HCT116 (cell line): ENCODE measurements around the gene FOXP2.

Experiments
- EZH2 ChIP-seq: fragments of 200-600 bp; sonication (generic); IDR thresholded peaks from 2 replicates; pipeline ENCODE4 v1.6.1; 2017; ENCODE audit warnings: antibody characterized with exemption, mixed run types
- EZH2phosphoT487 ChIP-seq: fragments of 200-600 bp; IDR thresholded peaks from 2 replicates; pipeline ENCODE4 v1.6.1; 2018; ENCODE audit warnings: antibody characterized with exemption, borderline replicate concordance
- SIN3A ChIP-seq: IDR thresholded peaks from 2 replicates; pipeline ENCODE4 v1.6.1; 2012; ENCODE audit warnings: low read depth
- TF ChIP-seq, protein P1 (sequence below): IDR thresholded peaks from 2 replicates; pipeline ENCODE4 v1.6.1; 2012; ENCODE audit warnings: low read depth
- TF ChIP-seq, protein P2 (sequence below), 3 experiments: fragments of 200-600 bp in 1 of 3; sonication (generic) in 1 of 3; IDR thresholded peaks in 2 of 3; conservative IDR thresholded peaks in 1 of 3; 2 replicates each; pipeline ENCODE4 v1.5.1; 2012 to 2017; ENCODE audit warnings: low read depth in 2 of 3, low read length in 2 of 3, antibody characterized with exemption in 1 of 3, borderline replicate concordance in 1 of 3, control low read depth in 1 of 3, mild to moderate bottlenecking in 1 of 3, mixed read lengths in 1 of 3, mixed run types in 1 of 3, moderate library complexity in 1 of 3; ENCODE audit not compliant: insufficient read depth in 1 of 3

DNA sequence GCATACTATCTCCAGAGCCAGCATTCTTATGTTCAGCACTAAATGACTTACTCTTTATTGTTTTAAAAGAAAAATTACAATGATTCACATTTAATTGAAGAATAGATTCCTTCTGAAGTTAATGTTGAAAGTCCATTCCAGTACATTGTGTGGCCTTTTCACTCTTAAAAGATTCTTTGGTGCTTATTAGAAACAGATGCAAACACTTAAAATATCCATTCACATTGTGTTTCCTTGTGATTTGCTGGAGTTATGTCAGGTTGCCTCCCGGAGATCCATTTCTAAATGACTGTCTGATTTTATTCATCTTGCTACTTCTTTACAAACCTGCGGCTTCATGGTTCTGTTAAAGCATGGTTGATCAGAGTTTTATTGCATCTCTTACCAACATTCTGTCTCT lies 152.8 kb downstream of the FOXP2 start:
- TF ChIP-seq, protein P1, sequence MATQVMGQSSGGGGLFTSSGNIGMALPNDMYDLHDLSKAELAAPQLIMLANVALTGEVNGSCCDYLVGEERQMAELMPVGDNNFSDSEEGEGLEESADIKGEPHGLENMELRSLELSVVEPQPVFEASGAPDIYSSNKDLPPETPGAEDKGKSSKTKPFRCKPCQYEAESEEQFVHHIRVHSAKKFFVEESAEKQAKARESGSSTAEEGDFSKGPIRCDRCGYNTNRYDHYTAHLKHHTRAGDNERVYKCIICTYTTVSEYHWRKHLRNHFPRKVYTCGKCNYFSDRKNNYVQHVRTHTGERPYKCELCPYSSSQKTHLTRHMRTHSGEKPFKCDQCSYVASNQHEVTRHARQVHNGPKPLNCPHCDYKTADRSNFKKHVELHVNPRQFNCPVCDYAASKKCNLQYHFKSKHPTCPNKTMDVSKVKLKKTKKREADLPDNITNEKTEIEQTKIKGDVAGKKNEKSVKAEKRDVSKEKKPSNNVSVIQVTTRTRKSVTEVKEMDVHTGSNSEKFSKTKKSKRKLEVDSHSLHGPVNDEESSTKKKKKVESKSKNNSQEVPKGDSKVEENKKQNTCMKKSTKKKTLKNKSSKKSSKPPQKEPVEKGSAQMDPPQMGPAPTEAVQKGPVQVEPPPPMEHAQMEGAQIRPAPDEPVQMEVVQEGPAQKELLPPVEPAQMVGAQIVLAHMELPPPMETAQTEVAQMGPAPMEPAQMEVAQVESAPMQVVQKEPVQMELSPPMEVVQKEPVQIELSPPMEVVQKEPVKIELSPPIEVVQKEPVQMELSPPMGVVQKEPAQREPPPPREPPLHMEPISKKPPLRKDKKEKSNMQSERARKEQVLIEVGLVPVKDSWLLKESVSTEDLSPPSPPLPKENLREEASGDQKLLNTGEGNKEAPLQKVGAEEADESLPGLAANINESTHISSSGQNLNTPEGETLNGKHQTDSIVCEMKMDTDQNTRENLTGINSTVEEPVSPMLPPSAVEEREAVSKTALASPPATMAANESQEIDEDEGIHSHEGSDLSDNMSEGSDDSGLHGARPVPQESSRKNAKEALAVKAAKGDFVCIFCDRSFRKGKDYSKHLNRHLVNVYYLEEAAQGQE: no peak
- no peak for TF ChIP-seq EZH2
- TF ChIP-seq, protein P2, sequence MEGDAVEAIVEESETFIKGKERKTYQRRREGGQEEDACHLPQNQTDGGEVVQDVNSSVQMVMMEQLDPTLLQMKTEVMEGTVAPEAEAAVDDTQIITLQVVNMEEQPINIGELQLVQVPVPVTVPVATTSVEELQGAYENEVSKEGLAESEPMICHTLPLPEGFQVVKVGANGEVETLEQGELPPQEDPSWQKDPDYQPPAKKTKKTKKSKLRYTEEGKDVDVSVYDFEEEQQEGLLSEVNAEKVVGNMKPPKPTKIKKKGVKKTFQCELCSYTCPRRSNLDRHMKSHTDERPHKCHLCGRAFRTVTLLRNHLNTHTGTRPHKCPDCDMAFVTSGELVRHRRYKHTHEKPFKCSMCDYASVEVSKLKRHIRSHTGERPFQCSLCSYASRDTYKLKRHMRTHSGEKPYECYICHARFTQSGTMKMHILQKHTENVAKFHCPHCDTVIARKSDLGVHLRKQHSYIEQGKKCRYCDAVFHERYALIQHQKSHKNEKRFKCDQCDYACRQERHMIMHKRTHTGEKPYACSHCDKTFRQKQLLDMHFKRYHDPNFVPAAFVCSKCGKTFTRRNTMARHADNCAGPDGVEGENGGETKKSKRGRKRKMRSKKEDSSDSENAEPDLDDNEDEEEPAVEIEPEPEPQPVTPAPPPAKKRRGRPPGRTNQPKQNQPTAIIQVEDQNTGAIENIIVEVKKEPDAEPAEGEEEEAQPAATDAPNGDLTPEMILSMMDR (IDR thresholded peaks at IDR 0.05 in 2 of 3, conservative IDR thresholded peaks at IDR 0.05 in 1 of 3; ENCODE audit: borderline replicate concordance in 1 of 3, insufficient read depth in 1 of 3, low read depth in 2 of 3, low read length in 2 of 3): no peak
- no peak for TF ChIP-seq SIN3A
- no peak for TF ChIP-seq EZH2phosphoT487
